Activated CD4-positive, alpha-beta T cell treated with anti-CD3 and anti-CD28 coated beads, Interleukin-2, amount 10 ng/mL, durations not matched to agents 7 days and 5 days (primary cell): ENCODE data around the gene ZNF14. TPM values are rescaled to one million over a fixed set of nuclear protein-coding genes. Genes with fewer than 3 reads are reported as not detected.
"Not testable (repeated sequence)": the region's sequence is repeated elsewhere in the genome, so short reads cannot be mapped to it uniquely, and the experiment has no call there.

ENCODE experiments used
- CTCF ChIA-PET: fragments of 350-600 bp; sonication (Branson Sonifier 250); formaldehyde crosslinking; loops from one replicate; lab custom pipeline; 2021; ENCODE audit warnings: antibody characterized with exemption; lab: Charles Lee
- POLR2A ChIA-PET: fragments of 350-600 bp; sonication (Branson Sonifier 250); formaldehyde crosslinking; loops from one replicate; lab custom pipeline; 2021; ENCODE audit warnings: antibody characterized with exemption; lab: Charles Lee
- DNase-seq: peaks from one replicate; pipeline ENCODE4 v3.0.0-alpha.2; 2020
- H3K27ac Mint-ChIP-seq: one replicate; pipeline ENCODE4 v1.8.0; 2021; ENCODE audit warnings: mild to moderate bottlenecking, moderate library complexity, mixed read lengths
- H3K27me3 Mint-ChIP-seq: one replicate; pipeline ENCODE4 v1.8.0; 2021; ENCODE audit warnings: mixed read lengths
- H3K36me3 Mint-ChIP-seq: one replicate; pipeline ENCODE4 v1.8.0; 2021; ENCODE audit warnings: low read depth, mixed read lengths
- H3K4me1 Mint-ChIP-seq: one replicate; pipeline ENCODE4 v1.8.0; 2021; ENCODE audit warnings: mixed read lengths
- H3K4me3 Mint-ChIP-seq: one replicate; pipeline ENCODE4 v1.8.0; 2021; ENCODE audit warnings: mild to moderate bottlenecking, moderate library complexity, mixed read lengths
- H3K9me3 Mint-ChIP-seq: one replicate; pipeline ENCODE4 v1.8.0; 2021; ENCODE audit warnings: mixed read lengths
- total RNA-seq, 2 experiments: library from RNA; stranded (reverse); gene quantifications; one replicate each; pipeline ENCODE4 v1.2.3, GENCODE V29; 2021

The ZNF14 gene
- total RNA-seq, 2 experiments from 2014 or later, result 7.9 to 8.9 TPM

DNA sequence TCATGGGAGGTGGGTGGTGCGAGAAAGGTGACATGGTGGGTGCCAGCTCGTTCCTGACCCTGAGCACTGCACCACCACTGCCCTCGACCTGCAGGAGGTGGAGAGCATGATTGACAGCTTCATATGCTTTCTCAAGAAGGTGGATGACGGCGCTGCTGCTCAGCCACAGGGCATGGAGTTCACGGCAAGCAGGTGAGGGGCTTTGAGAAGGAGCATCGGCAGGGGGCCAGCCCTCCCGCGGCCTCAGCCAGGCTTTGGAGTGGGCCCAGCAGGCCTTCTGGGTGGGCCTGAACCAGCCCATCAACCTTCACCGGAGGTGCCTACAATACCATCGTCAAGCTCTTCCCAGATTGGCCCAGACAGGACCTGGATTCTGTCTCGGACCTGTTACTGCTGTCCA is 18.9 kb upstream of the ZNF14 start:
- H3K4me1 Mint-ChIP-seq, result no peaks in the 10 kb centered on the region
- CTCF ChIA-PET, result no interaction called here
- H3K27ac Mint-ChIP-seq, result no peak overlapping the region
- H3K27me3 Mint-ChIP-seq, result no peaks in the 10 kb centered on the region
- H3K9me3 Mint-ChIP-seq, result peaks cover 8% of the 10 kb centered on the region
- H3K36me3 Mint-ChIP-seq, result no peaks in the 10 kb centered on the region
- no peak overlapping the region for H3K4me3 Mint-ChIP-seq
- POLR2A ChIA-PET, result no interaction called here
- DNase-seq, result no peak

DNA sequence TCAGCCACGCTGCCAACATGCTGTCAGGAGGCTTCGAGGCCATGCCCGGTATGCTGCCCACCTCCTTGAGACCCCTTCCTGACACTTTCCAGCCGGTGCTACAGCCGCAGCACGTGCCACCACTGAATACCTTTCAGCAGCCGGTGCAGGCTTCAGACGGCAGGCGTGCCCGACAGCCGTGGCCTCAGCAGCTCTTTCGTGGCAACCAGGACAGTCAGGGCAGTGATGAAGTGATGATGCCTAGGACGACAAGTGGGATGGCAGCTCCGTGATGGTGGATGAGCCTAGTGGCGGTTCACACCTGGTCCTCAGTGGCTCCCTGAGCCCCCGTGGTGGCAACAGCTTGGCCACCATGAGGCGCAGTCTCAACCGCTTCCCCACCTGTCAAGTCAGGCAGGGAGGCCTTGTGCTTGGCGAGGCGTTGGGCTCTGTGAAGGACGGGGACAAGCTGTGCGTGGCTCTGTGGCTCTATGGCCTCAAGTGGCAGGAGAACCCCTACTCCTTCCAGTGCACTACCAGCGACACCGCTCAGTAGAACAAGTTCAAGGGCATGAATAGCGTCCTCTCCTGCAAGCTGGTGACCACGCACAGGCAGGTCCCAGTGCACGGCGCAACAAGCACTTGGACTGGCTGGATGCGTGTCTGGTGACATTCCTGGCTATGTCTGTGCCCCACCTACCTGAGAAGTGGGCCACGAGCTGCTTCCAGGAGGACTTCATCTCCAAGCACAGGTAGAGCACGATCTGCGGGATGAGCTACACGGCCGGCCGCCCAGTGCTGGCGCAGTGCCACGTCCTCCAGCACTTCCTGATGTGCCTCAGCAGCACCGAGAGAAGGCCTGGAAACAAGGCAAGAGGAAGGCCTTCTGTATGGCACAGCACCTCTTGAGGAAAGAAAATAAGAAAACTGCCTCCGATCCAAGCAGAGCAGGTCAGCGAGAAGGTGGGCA is 18.2 kb upstream of the ZNF14 start:
- Mint-ChIP-seq H3K27ac (no peak overlapping the region), H3K9me3 (peaks cover 5% of the 10 kb centered on the region), H3K36me3 (no peaks in the 10 kb centered on the region), H3K4me3 (no peak overlapping the region), H3K4me1 (no peaks in the 10 kb centered on the region), H3K27me3 (no peaks in the 10 kb centered on the region)
- ChIA-PET POLR2A (no interaction called here), CTCF (no interaction called here)
- DNase-seq, result no peak

GRCh38 chr19:19749908-19750841 is 17.3 kb upstream of the ZNF14 start:
- DNase-seq, result no peak
- no peak overlapping the region for H3K27ac Mint-ChIP-seq
- H3K4me3 Mint-ChIP-seq, result no peak overlapping the region
- ChIA-PET POLR2A (interaction anchor here (0.5 kb wide), 1 partner anchor 167 kb away, joined by 3 read pairs; no protein-coding TSS in a partner anchor), CTCF (interaction anchor here (0.6 kb wide), 1 partner anchor 17 kb away, joined by 3 read pairs; no protein-coding TSS in a partner anchor)
- no peaks in the 10 kb centered on the region for H3K4me1 Mint-ChIP-seq
- no peaks in the 10 kb centered on the region for H3K9me3 Mint-ChIP-seq
- no peaks in the 10 kb centered on the region for H3K36me3 Mint-ChIP-seq
- no peaks in the 10 kb centered on the region for H3K27me3 Mint-ChIP-seq

DNA sequence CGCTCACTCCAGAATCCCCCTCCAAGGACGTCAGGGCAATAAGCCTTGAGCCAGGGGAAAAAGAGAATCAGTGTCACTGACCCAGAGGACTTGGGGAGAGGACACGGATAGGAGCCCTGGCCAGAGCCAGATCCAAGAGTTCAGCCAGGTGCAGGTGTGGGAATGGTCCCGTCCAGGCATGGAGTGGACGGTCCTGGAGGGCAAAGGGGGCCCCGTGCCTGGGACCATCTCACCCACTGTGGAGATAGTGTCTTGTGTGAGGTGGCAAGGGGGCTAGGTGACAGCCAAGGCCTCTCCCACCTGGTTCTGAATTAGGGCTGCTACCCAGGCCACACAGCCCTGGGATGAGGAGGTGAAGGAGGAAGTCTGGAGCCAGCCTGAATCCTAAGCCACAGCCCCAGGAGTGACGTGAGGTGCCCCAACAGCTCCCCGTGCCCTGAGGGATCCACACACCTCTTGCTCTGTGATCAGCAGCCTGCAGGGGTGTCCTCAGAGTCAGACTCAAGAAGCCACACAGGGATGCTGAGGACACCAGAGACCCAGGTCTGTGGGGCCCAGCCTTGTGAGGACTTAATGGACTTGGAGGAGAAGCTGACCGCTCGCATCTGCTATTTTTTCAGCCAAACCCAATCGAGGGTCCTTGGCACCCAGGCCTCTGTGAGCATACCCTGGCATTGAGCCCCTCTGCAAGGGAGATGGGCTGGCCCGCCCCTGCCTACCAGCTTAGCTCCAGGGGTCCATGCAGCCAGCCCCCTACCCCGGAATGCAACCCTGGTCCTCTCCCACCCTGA is 16.4 kb upstream of the ZNF14 start:
- no peak overlapping the region for H3K4me3 Mint-ChIP-seq
- H3K36me3 Mint-ChIP-seq, result no peaks in the 10 kb centered on the region
- ChIA-PET POLR2A (interaction anchor here (0.5 kb wide), 1 partner anchor 168 kb away, joined by 3 read pairs; no protein-coding TSS in a partner anchor), CTCF (interaction anchor here (0.6 kb wide), 1 partner anchor 18 kb away, joined by 3 read pairs; no protein-coding TSS in a partner anchor)
- H3K27ac Mint-ChIP-seq, result no peak overlapping the region
- H3K9me3 Mint-ChIP-seq, result no peaks in the 10 kb centered on the region
- no peaks in the 10 kb centered on the region for H3K4me1 Mint-ChIP-seq
- DNase-seq, result no peak
- no peaks in the 10 kb centered on the region for H3K27me3 Mint-ChIP-seq

- no peaks in the 10 kb centered on the region for H3K4me1 Mint-ChIP-seq
- POLR2A ChIA-PET, result no interaction called here
Observed at GRCh38 chr19:19748249-19748938, 15.5 kb upstream of the ZNF14 start.

DNA sequence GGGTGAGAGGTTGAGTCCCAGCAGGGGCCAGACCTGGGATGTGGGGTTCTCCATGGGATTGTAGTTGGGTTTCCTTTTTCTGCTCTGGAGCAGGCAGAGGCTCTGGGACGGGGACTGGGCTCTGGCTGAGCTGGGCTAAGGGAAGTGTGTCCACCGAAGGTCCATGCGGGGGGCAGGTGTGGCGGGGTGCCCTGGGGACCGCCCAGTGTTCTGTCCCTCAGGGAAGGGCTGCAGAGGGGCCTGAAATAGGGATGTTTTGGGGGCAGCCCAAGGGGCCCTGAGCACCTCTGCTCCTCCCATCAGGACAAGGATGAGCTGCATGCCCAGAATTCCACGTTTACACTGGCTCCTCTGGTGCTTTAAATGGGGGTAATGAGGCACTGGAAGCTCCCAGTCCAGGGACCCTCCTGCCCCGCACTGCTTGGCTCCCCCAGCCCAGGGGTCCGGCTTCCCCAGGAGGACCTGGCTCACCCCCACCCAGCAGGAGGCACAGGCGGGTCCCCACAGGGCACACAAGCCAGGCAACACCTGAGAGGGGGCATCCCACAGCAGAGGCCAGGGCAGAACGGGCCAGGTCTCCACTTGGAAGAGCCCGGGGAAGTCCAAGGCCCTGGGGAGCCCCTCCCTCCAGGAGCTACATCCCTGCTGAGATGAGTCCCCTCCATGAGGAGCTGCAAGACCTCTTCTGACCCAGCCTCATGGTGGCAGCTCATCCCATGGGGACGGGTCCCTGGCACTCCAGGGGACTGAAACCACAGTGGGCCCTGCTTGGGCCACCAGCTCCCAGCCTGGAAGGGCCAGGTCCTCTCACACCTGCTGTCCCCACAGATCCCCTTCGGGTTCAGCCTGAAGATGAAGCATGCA is 14.7 kb upstream of the ZNF14 start:
- Mint-ChIP-seq H3K36me3 (no peaks in the 10 kb centered on the region), H3K4me3 (no peak overlapping the region), H3K27me3 (no peaks in the 10 kb centered on the region), H3K27ac (no peak overlapping the region), H3K9me3 (no peaks in the 10 kb centered on the region), H3K4me1 (no peaks in the 10 kb centered on the region)
- POLR2A ChIA-PET, result no interaction called here
- CTCF ChIA-PET, result no interaction called here
- DNase-seq, result no peak

More at GRCh38 chr19:19748249-19748938, 15.5 kb upstream of the ZNF14 start:
- H3K4me3 Mint-ChIP-seq, result no peak overlapping the region
- H3K36me3 Mint-ChIP-seq, result no peaks in the 10 kb centered on the region
- no peaks in the 10 kb centered on the region for H3K9me3 Mint-ChIP-seq
- H3K27ac Mint-ChIP-seq, result no peak overlapping the region
- no peaks in the 10 kb centered on the region for H3K27me3 Mint-ChIP-seq
- DNase-seq, result no peak
- CTCF ChIA-PET, result no interaction called here

DNA sequence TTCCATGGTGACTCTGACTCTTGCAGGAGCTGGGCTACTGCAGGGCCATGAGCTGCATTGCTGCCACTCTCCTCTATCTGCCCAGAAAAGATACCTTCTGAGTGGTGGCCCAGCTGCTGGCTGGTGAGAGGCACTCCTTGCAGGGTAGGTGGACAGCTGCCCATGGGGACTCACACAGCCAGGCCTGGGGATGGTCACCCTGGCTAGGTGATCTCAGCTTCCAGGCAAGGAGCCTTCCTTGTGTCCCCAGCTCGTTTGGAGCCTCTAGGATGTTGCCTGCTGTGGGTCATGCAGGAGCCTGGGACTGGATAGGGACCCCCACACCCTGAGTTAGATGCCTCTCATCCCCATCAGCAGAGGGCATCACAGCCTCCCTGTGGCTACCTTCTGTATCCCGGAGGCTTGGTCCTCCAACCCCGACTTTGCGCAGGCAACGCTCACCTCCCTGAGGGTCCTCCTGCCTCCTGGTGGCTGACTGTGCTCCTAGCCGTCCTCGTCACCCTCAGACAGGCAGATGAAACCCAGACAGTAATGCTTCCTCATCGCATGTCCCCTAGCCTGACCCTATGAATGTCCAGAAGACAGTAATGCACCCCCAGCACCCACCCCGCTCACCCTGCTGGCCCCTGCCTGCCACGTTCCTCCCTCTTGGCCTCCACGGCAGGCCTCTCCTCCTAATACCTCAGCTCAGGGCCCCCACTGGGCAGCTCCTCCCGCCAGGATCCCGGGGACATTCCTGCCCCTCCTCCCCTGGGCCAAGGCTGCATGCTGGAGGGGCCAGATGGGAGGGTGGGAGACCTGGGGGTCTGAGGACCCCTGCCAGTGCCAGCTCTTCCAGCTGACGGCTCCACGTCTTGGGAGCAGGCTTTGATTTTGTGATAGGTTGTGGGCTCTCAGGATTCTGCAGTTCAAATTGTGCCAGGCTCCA is 13.6 kb upstream of the ZNF14 start:
- Mint-ChIP-seq H3K27ac (no peak overlapping the region), H3K9me3 (no peaks in the 10 kb centered on the region), H3K36me3 (no peaks in the 10 kb centered on the region), H3K4me1 (no peaks in the 10 kb centered on the region), H3K27me3 (no peaks in the 10 kb centered on the region), H3K4me3 (no peak overlapping the region)
- ChIA-PET POLR2A (no interaction called here), CTCF (interaction anchor here (1.1 to 1.3 kb wide), 2 partner anchors 13 to 17 kb away, joined by 3 read pairs; partner anchors contain the start of gene ZNF14)
- DNase-seq, result no peak

GRCh38 chr19:19745496-19746285 is 12.8 kb upstream of the ZNF14 start:
- Mint-ChIP-seq H3K4me1 (no peaks in the 10 kb centered on the region), H3K27me3 (no peaks in the 10 kb centered on the region), H3K27ac (no peak overlapping the region), H3K4me3 (no peak overlapping the region), H3K36me3 (no peaks in the 10 kb centered on the region), H3K9me3 (no peaks in the 10 kb centered on the region)
- no peak for DNase-seq
- POLR2A ChIA-PET, result no interaction called here
- CTCF ChIA-PET, result interaction anchor here (1.0 to 1.3 kb wide), 3 partner anchors 13 to 213 kb away, joined by 3 read pairs; partner anchors contain the start of gene ZNF14

DNA sequence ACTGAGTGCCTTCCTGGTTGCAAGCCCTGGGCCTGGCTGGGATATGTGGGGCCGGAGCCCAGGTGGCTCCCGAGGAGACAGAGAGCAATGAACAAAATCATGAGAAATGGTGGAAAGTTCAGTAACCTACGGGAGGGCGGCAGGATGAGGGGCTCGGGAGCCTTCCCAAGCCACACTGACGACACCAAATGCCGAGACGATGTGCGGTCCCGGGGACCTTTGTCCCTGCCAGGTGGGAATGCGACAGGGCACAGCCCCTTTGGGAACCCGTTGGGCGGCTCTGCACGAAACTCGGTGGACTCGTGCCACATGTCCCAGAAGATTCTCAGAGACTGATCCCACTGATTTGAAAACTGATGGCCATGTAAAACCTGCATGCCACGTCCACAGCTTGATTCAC is 11.7 kb upstream of the ZNF14 start:
- Mint-ChIP-seq H3K4me1 (no peaks in the 10 kb centered on the region), H3K9me3 (no peaks in the 10 kb centered on the region), H3K27ac (no peak overlapping the region), H3K36me3 (no peaks in the 10 kb centered on the region), H3K27me3 (no peaks in the 10 kb centered on the region), H3K4me3 (no peak overlapping the region)
- CTCF ChIA-PET, result no interaction called here
- POLR2A ChIA-PET, result no interaction called here
- no peak for DNase-seq

DNA sequence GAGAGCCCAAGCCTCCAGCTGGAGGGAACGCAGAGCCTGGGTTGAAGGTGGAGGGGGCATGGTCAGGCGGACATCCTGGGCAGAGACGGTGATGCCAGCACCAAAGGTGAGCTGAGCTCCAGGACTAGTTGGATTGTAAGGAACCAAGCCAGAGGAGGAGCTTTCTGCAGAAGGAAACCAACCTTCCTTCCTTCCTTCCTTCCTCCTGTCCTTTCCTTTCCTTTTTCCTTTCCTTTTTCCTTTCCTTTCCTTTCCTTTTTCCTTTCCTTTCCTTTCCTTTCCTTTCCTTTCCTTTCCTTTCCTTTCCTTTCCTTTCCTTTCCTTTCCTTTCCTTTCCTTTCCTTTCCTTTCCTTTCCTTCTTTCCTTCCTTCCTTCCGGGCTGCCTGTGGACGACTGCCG is 11.0 kb upstream of the ZNF14 start:
- H3K27me3 Mint-ChIP-seq, CTCF ChIA-PET, H3K4me3 Mint-ChIP-seq, DNase-seq, H3K36me3 Mint-ChIP-seq, H3K4me1 Mint-ChIP-seq, POLR2A ChIA-PET, H3K27ac Mint-ChIP-seq, H3K9me3 Mint-ChIP-seq: not testable (repeated sequence)
